HepG2 (cell line): ENCODE measurements around the gene ZC3H13. TPM values are rescaled to one million over a fixed set of nuclear protein-coding genes. Genes with fewer than 3 reads are reported as not detected.

Source experiments
- ATF7 ChIP-seq, 2 experiments: fragments of 450-650 bp in 1 of 2; sonication (generic) in 1 of 2; formaldehyde crosslinking in 1 of 2; IDR thresholded peaks; 2 replicates each; pipeline versions ENCODE4 v1.4.0 to v1.6.1; 2016 to 2020; ENCODE audit warnings: antibody characterized with exemption in 1 of 2, mild to moderate bottlenecking in 1 of 2, missing genetic modification reagents in 1 of 2
- DNMT3B ChIP-seq: conservative IDR thresholded peaks from 2 replicates; pipeline ENCODE4 v1.6.1; 2016; ENCODE audit warnings: missing biosample characterization, control low read depth
- EP300 ChIP-seq, 3 experiments: sonication (generic) in 1 of 3; formaldehyde crosslinking in 1 of 3; IDR thresholded peaks; 2 replicates each; pipeline versions ENCODE4 v1.5.1 to v1.6.1; 2011 to 2020; ENCODE audit warnings: low read depth in 2 of 3, low read length in 2 of 3, borderline replicate concordance in 1 of 3, improper control_type of control experiment in 1 of 3, mild to moderate bottlenecking in 1 of 3, missing genetic modification reagents in 1 of 3, moderate library complexity in 1 of 3
- FOSL2 ChIP-seq: sonication (generic); formaldehyde crosslinking; IDR thresholded peaks from 2 replicates; pipeline ENCODE4 v1.4.0; 2020; ENCODE audit warnings: missing genetic modification reagents
- GPBP1L1 ChIP-seq: sonication (generic); formaldehyde crosslinking; IDR thresholded peaks from 2 replicates; pipeline ENCODE4 v1.5.0; 2020; ENCODE audit warnings: mild to moderate bottlenecking, missing genetic modification reagents
- HDAC1 ChIP-seq: sonication (generic); formaldehyde crosslinking; IDR thresholded peaks from 2 replicates; pipeline ENCODE4 v1.5.1; 2020; ENCODE audit warnings: mild to moderate bottlenecking, missing genetic modification reagents
- MEIS2 ChIP-seq: sonication (generic); formaldehyde crosslinking; IDR thresholded peaks from 2 replicates; pipeline ENCODE4 v1.9.0; 2021; ENCODE audit warnings: mild to moderate bottlenecking, missing genetic modification reagents
- MXD4 ChIP-seq: IDR thresholded peaks from 2 replicates; pipeline ENCODE4 v1.6.1; 2016; ENCODE audit warnings: mild to moderate bottlenecking, missing biosample characterization, missing genetic modification reagents
- NFYB ChIP-seq: sonication (generic); formaldehyde crosslinking; IDR thresholded peaks from 2 replicates; pipeline ENCODE4 v1.4.0; 2020; ENCODE audit warnings: missing genetic modification reagents
- NR3C1 ChIP-seq: sonication (generic); formaldehyde crosslinking; IDR thresholded peaks from 2 replicates; pipeline ENCODE4 v1.4.0; 2020; ENCODE audit warnings: missing genetic modification reagents
- PBX2 ChIP-seq: IDR thresholded peaks from 2 replicates; pipeline ENCODE4 v1.6.1; 2016; ENCODE audit warnings: control low read depth
- PTBP1 ChIP-seq: fragments of 200-400 bp; formaldehyde crosslinking; IDR thresholded peaks from 2 replicates; pipeline ENCODE4 v1.6.1; 2018; ENCODE audit warnings: low read length, low read depth; ENCODE audit not compliant: poor library complexity, severe bottlenecking
- SPEN ChIP-seq: sonication (generic); formaldehyde crosslinking; IDR thresholded peaks from 2 replicates; pipeline ENCODE4 v1.5.1; 2020; ENCODE audit warnings: low read depth, mild to moderate bottlenecking, missing genetic modification reagents
- TFAP4 ChIP-seq: sonication (generic); IDR thresholded peaks from 2 replicates; pipeline ENCODE4 v1.6.1; 2016; ENCODE audit warnings: low read depth, borderline replicate concordance
- ZBTB33 ChIP-seq: sonication (generic); formaldehyde crosslinking; IDR thresholded peaks from 2 replicates; pipeline ENCODE4 v1.4.0; 2020; ENCODE audit warnings: missing genetic modification reagents
- ZNF33A ChIP-seq: sonication (generic); formaldehyde crosslinking; IDR thresholded peaks from 2 replicates; pipeline ENCODE4 v1.5.1; 2020; ENCODE audit warnings: missing genetic modification reagents, mild to moderate bottlenecking, moderate library complexity, borderline replicate concordance
- ZNF547 ChIP-seq: sonication (generic); formaldehyde crosslinking; IDR thresholded peaks from 2 replicates; pipeline ENCODE4 v1.5.1; 2020; ENCODE audit warnings: mild to moderate bottlenecking, missing genetic modification reagents
- ZNF574 ChIP-seq: sonication (generic); formaldehyde crosslinking; IDR thresholded peaks from 2 replicates; pipeline ENCODE4 v1.4.0; 2020; ENCODE audit warnings: missing genetic modification reagents
- ZNF724P ChIP-seq: sonication (generic); formaldehyde crosslinking; IDR thresholded peaks from 2 replicates; pipeline ENCODE4 v1.8.0; 2022; ENCODE audit warnings: missing genetic modification reagents, borderline replicate concordance
- ZSCAN31 ChIP-seq: sonication (generic); formaldehyde crosslinking; IDR thresholded peaks from 2 replicates; pipeline ENCODE4 v1.5.0; 2020; ENCODE audit warnings: low read depth, mild to moderate bottlenecking, missing genetic modification reagents
- polyA plus RNA-seq, 8 experiments: library from polyadenylated mRNA; depleted of rRNA in 3 of 8; stranded (reverse) in 7 of 8; unstranded in 1 of 8; fragments of >200 nt; fragmentation: Illumina TruSeq in 4 of 8; extraction: Trizol in 4 of 8; gene quantifications; 2 replicates each; pipeline versions ENCODE4 v1.2.1 to v1.2.3, GENCODE V29; 2011 to 2016; ENCODE audit warnings: low read depth in 4 of 8, missing spikeins in 1 of 8, mixed read lengths in 1 of 8; ENCODE audit not compliant: insufficient read depth in 1 of 8
- total RNA-seq, 5 experiments: library from RNA; depleted of rRNA; stranded (reverse); fragments of >200 nt; fragmentation: Illumina TruSeq; extraction: Trizol; gene quantifications; 2 replicates each; pipeline ENCODE4 v1.2.3, GENCODE V29; 2016; ENCODE audit warnings: low read depth in 1 of 5

ZC3H13 gene
- total and polyA plus RNA-seq, 2 of the 13 experiments (the other 11 are each of a cell fraction or from before 2014, with no cell fraction given) = 2.7 to 23.5 TPM

GRCh38 chr13:46052319-46053161 is at the start of gene ZC3H13 (continued):
- peak; percentile 70; the same call in 1 of the 2 replicates for TF ChIP-seq SPEN (CRISPR knock-in tag)
- TF ChIP-seq ZNF574 (CRISPR knock-in tag) = peak; percentile 97
- no peak for TF ChIP-seq GPBP1L1 (CRISPR knock-in tag)
- TF ChIP-seq PTBP1 = peak; percentile 72
- TF ChIP-seq HDAC1 (CRISPR knock-in tag) = peak; percentile 52; the same call in 1 of the 2 replicates
- TF ChIP-seq ATF7 (IDR thresholded peaks at IDR 0.05) = no peak
- TF ChIP-seq ATF7 (CRISPR knock-in tag; IDR thresholded peaks at IDR 0.05) = no peak
- peak; percentile 71; the same call in 1 of the 2 replicates for TF ChIP-seq ZNF547 (CRISPR knock-in tag)
- peak; percentile 61; the same call in 1 of the 2 replicates for TF ChIP-seq ZNF724P (CRISPR knock-in tag)
- no peak for TF ChIP-seq DNMT3B (CRISPR knock-in tag)
- 0 out of 2 replicates have a peak, but pooled peaks have one; percentile 40 for TF ChIP-seq MXD4
- peak; percentile 76; the same call in 1 of the 2 replicates for TF ChIP-seq ZSCAN31 (CRISPR knock-in tag)
- TF ChIP-seq EP300 (IDR thresholded peaks at IDR 0.05; ENCODE audit: low read depth in 2 of 2, low read length in 2 of 2) = no peak
- no peak for TF ChIP-seq EP300 (CRISPR knock-in tag; IDR thresholded peaks at IDR 0.05; ENCODE audit: borderline replicate concordance)
- TF ChIP-seq FOSL2 = no peak; the same call in 1 of the 2 replicates
- TF ChIP-seq NR3C1 (CRISPR knock-in tag) = no peak
- no peak for TF ChIP-seq ZNF33A (CRISPR knock-in tag)
- peak; percentile 67 for TF ChIP-seq MEIS2 (CRISPR knock-in tag)
- TF ChIP-seq TFAP4 = peak; percentile 28; the same call in 1 of the 2 replicates
- peak; percentile 29; the same call in 1 of the 2 replicates for TF ChIP-seq NFYB (CRISPR knock-in tag)
- TF ChIP-seq PBX2 (CRISPR knock-in tag) = no peak
- TF ChIP-seq ZBTB33 (CRISPR knock-in tag) = no peak
